Effector CD8-positive, alpha-beta T cell (primary cell): ENCODE measurements around the gene DDX27.
"Not testable (repeated sequence)": the region's sequence is repeated elsewhere in the genome, so short reads cannot be mapped to it uniquely, and the experiment has no call there.

Experiments used
- DNase-seq: peaks from one replicate; lab custom pipeline; 2025; lab: John Stamatoyannopoulos, UW
- total RNA-seq, 4 experiments: gene quantifications; one replicate each; lab custom pipeline; 2026; lab: John Stamatoyannopoulos, UW

DDX27 gene, protein sequence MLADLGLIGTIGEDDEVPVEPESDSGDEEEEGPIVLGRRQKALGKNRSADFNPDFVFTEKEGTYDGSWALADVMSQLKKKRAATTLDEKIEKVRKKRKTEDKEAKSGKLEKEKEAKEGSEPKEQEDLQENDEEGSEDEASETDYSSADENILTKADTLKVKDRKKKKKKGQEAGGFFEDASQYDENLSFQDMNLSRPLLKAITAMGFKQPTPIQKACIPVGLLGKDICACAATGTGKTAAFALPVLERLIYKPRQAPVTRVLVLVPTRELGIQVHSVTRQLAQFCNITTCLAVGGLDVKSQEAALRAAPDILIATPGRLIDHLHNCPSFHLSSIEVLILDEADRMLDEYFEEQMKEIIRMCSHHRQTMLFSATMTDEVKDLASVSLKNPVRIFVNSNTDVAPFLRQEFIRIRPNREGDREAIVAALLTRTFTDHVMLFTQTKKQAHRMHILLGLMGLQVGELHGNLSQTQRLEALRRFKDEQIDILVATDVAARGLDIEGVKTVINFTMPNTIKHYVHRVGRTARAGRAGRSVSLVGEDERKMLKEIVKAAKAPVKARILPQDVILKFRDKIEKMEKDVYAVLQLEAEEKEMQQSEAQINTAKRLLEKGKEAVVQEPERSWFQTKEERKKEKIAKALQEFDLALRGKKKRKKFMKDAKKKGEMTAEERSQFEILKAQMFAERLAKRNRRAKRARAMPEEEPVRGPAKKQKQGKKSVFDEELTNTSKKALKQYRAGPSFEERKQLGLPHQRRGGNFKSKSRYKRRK
- 126 to 173 (median 136) reads per million in 4 experiments for total RNA-seq

- DNase-seq, result peak; percentile 96
Observed at GRCh38 chr20:49219091-49219923, at the start of gene DDX27. Gene DDX27, plus strand, starts transcription at chr20:49219416. Its CDS starts 33 bp downstream, at chr20:49219449.

DNA sequence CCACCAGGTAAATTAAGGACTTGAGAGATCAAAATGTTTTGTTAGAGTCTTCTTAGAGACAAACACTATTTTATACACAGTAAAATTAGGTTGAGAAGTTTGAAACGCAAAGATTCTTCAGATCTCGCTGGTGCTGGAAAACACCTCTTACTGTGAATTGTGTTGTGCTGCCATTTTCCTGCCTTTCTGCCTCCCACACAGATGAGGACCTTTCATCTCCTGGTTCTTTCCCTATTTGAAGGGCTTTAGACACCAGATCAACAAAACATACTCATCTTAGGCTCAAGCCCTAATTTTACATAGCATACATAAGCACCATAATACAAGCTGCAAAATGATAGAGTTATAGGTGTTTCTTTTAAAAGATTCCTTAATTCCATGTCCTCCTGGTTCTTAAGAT lies 49.7 kb upstream of the DDX27 start:
- no peak for DNase-seq

DNA sequence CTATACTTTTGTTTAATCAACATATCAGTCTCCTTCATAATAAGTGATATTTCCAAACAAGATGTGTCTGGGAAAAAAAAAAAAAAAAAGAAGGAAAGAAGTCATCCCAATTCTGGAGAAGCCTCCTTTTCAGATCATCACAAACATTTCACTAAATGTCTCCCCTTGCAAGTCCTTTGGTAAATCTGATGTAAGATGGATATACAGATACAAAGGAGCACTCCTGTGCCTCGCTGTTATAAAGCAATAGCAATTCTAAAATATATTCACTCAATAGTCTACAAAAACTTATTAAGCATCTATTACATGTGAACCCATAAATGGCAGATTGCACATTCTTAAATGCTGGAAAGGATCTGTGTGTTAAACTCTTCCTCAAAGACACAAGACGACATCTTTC lies 48.5 kb upstream of the DDX27 start:
- DNase-seq, result no peak

- no peak for DNase-seq
Observed at GRCh38 chr20:49171909-49172308, 47.3 kb upstream of the DDX27 start.

DNA sequence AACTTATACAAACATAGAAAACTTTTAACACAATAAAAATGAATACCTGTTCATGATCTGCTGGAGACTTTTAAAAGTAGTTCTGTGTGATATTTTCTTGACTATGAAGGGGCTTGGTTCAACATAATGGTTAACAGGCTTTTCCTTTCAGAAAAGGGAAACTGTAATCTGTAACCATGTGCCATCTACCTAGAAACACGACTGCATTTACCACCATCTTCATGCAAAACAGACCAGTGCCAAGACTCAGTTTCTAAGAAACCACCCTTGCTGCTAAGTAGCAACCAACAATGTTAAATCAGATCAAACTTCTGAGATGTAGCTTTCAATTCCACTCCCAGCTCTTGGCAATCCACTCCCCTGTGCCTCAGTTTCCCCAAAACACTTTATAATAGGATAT lies 46.8 kb upstream of the DDX27 start:
- no peak for DNase-seq

GRCh38 chr20:49174183-49174582 lies 45.0 kb upstream of the DDX27 start:
- no peak for DNase-seq

GRCh38 chr20:49179368-49180277 lies 39.6 kb upstream of the DDX27 start:
- DNase-seq, result no peak

DNA sequence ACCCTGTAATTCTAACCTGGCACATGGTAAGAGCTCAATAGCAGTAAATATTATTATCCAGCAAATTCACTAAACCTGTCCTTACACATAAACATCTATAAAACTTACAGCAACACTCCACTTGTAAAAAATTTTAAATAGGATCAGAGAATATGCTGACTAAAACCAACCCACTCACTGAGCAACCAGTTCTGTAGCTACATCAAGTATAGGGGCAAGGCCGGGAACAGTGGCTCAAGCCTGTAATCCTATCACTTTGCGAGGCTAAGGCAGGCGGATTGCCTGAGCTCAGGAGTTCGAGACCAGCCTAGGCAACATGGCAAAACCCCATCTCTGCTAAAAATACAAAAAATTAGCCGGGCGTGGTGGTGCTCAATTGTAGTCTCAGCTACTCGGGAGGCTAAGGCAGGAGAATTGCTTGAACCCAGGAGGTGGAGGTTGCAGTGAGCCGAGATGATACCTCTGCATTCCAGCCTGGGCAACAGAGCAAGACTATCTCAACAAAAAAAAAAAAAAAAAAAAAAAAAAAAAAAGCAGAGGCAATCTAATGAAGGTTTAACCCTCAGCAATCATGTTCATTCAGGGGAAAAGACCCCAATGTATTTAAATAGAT lies 37.8 kb upstream of the DDX27 start:
- no peak for DNase-seq

DNA sequence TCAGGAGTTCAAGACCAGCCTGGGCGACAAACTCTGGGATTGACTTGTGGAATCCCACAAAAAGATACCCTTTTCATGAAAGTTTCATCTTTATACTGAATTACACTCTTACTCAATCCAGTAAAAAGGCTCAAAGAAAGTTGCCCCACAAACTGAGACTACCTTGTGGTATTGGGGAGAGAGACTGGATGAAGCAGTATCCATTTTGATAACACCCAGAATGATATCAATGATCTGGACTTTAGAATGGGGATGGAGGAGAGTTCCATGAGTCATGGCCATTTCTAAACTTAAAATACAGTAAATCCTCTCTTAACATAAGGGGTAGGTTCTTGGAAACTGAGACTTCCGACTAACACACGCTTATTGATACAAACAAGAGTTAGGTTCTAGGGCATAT lies 35.8 kb upstream of the DDX27 start:
- no peak for DNase-seq

DNA sequence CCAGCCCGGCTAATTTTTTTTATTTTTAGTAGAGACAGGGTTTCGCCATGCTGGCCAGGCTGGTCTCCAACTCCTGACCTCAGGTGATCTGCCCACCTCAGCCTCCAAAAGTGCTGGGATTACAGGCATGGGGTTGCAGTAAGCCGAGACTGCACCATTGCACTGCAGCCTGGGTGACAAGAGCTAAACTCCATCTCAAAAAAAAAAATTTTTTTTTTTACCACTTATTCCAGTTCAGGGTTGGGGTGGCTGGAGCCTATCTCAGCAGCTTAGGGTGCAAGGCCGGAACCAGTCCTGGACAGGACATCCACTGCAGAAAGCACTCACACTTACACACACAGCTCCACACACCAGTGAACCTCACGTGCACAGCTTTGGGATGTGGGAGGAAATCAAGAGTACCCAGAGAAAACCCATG lies 35.1 kb upstream of the DDX27 start:
- DNase-seq, result not testable (repeated sequence)

DNA sequence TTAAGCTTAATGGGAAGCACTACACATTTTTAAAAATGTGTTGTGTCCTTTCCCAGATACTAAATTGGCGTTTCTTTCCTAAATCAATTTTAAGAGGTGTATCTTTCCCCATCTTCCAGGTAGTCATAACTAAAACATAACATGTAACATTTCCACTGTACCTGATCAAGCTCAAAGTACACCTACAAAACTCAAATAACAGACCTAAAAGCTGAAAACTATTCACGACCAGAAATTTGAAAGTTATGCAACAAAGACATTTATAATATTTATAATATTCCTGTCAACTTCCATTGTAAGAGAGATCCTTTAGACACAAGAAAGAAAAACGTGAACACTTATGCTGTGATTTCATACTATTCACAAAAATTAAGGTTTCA lies 34.5 kb upstream of the DDX27 start:
- no peak for DNase-seq

- no peak for DNase-seq
Observed at GRCh38 chr20:49185071-49185761, 34.0 kb upstream of the DDX27 start.

DNA sequence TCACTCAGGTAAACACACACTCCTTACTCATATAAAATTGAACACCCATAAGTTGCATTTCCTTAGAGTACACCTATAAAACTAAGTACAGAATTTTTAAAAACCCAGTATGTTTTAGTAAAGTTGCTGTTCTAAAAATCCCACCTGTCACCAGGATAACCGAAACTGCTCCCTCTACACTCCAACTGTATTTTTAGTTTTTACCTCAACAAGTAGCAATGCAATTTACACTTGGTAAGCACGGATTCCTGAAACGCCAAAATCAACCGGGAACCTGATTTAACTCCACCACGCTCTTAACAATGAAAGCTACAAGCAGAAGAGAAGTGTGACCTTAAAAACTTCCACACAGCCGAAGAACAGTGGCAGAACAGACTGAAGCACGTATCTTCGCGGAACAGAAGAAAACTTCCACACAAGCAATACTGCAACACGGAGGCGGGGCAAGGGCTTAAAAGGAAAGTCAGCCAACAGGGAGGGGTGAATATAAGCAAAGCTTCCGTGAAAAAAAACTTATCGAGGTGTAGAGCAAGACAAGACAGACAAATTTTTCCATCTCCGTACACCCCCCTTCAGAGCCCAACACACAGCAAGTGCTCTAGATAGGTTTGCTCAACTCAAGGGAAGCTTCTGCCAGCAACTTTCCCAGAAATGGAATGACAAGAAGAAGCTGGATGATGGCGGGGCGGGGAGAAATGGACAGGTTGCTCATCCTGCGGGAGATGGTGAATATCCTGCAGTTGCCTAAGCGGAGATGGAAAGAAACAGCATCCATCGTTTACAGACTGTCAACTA lies 32.5 kb upstream of the DDX27 start:
- peak; percentile 34 for DNase-seq

DNA sequence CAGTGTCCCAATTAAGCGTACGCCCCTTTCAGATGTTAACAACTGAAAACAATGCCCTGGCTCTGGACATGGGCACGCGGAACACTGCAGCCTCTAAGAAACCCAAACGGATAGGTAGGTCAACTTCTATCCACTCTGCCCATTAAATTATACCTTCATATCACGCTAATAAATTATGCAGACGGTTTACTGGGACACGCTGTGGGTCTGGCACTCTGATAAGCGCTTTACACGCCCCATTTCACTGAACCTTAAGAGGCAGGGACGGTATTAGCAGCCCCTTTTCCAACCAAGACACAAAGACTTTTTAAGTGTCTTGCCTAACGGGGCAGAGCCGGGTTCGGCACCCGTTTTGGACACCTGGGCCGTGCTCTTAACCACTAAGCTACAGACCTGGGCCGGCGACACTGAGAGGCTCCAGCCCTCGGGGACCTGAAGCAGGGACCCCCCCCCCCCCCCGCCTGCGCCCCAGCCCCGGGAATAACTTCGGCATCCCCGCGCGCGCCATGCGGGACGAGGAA lies 31.8 kb upstream of the DDX27 start:
- no peak for DNase-seq

- DNase-seq, result peak; percentile 92
Observed at GRCh38 chr20:49187851-49188641, 31.2 kb upstream of the DDX27 start, which contains the start of gene STAU1. Gene STAU1, minus strand, starts transcription at chr20:49188334. Its CDS starts 22,133 bp downstream, at chr20:49166201.

DNA sequence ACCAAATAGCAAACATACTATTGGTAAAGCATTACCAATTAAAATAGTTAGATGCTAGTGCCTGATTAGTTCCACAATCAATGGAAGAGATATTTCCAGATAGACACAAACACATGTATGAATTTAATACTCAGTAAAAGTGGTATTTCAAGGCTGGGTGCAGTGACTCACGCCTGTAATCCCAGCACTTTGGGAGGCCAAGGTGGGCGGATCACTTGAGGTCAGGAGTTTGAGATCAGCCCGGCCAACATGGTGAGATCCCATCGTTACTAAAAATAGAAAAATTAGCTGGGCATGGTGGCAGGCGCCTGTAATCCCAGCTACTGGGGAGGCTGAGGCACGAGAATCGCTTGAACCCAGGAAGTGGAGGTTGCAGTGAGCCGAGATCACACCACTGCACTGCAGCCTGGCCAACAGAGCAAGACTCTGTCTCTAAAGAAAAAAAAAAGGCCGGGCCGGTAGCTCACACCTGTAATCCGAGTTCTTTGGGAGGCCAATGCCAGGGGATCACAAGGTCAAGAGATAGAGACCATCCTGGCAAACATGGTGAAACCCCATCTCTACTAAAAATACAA lies 26.2 kb upstream of the DDX27 start:
- DNase-seq, result not testable (repeated sequence)

- no peak for DNase-seq
Observed at GRCh38 chr20:49199729-49200293, 19.4 kb upstream of the DDX27 start.
